GM18907 (cell line): ENCODE data around the gene SH3BP4.
"Not testable (repeated sequence)": the region's sequence is repeated elsewhere in the genome, so short reads cannot be mapped to it uniquely, and the experiment has no call there.

Source experiments
- ATAC-seq: cut with Tn5 transposase; IDR thresholded peaks from one replicate; pipeline ENCODE4 v1.9.1; 2021; ENCODE audit warnings: mild to moderate bottlenecking, moderate library complexity; ENCODE audit not compliant: unreplicated experiment

Gene SH3BP4

GRCh38 chr2:235051436-235052260 is 99.8 kb downstream of the SH3BP4 start:
- no peak for ATAC-seq

GRCh38 chr2:235052514-235053354 is 100.9 kb downstream of the SH3BP4 start:
- ATAC-seq, result no peak

DNA sequence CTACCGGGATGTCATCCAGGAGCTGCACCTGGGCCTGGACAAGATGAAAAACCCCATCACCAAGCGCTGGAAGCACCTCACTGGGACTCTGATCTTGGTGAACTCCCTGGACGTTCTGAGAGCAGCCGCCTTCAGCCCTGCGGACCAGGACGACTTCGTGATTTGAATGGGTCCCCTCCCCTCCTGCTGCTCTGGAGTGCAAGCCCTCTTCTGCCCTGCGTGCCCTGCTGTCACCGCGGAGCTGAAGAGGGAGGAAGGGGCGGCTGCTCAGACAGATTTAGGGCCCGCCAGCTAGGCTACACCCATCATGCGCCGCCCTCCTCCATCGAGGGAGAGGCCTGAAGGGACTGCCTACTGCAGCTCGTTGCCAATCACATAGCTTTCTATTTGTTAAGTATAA is 101.8 kb downstream of the SH3BP4 start:
- no peak for ATAC-seq

DNA sequence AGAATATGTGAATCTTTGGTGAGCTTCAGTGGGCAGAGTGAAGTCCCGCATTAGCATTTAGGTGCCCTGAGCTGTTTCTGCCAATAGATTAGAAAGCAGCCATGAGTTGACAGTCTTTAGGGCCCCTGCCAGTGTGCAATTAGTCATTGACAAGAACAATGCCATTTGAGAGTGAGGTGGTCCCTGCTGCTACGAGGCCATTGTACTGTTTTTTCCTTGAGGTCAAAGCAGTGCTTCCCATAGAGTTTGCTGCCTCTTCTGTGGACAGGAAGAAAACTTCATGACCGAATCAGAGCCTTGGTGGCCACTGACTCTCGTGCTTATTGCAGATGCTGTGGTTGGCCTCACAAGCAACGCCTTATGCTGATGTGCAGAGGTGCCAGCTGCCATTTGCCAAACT is 102.7 kb downstream of the SH3BP4 start:
- ATAC-seq, result no peak

DNA sequence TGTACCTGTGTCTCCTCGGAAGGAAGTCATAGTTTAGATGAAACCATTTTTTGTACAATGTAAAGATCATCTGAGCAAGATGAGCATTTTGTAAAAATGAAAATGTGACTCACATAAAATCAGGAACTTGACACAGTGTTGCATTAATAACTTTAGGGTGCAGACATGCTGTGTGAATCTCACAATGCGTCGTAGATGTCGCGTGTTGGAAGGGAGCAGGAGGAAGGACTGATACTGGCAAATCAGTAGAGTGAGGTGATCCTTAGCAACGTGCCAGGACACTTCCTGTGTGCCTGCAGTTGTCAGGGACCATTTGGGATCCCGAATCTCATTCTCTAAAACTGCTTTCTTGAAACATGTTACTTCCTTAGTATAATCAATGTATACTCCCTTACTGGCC is 103.1 kb downstream of the SH3BP4 start:
- no peak for ATAC-seq

- no peak for ATAC-seq
These were observed 104.2 kb downstream of the SH3BP4 start for GRCh38 chr2:235055891-235056516.

DNA sequence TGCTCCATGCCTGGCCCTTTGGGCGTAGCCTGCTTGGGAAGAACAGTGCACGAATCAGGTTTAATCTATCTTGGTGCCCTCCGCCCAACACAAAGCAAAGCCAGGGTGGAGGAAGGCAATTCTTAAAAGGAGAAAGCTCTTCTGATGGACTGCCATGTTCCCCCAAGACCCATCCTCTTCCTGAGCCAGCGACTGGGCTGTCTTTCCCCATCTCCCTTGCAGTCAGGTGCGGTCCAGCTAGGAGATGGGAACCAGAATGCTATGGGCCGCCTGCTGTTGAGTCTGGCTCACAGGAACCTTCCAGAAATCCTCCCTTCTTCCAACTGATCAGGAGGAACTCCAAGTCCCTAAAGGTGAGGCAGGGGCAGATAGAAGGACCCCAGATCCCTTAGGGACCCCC is 105.0 kb downstream of the SH3BP4 start:
- no peak for ATAC-seq

DNA sequence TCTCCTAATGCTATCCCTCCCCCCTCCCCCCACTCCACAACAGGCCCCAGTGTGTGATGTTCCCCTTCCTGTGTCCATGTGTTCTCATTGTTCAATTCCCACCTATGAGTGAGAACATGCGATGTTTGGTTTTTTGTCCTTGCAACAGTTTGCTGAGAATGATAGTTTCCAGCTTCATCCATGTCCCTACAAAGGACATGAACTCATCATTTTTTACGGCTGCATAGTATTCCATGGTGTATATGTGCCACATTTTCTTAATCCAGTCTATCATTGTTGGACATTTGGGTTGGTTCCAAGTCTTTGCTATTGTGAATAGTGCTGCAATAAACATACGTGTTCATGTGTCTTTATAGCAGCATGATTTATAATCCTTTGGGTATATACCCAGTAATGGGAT is 105.8 kb downstream of the SH3BP4 start:
- ATAC-seq, result not testable (repeated sequence)

GRCh38 chr2:235059161-235059560 is 107.3 kb downstream of the SH3BP4 start:
- no peak for ATAC-seq

GRCh38 chr2:235061656-235062055 is 109.8 kb downstream of the SH3BP4 start:
- no peak for ATAC-seq

- no peak for ATAC-seq
These were observed 111.7 kb downstream of the SH3BP4 start for GRCh38 chr2:235063471-235063961.

DNA sequence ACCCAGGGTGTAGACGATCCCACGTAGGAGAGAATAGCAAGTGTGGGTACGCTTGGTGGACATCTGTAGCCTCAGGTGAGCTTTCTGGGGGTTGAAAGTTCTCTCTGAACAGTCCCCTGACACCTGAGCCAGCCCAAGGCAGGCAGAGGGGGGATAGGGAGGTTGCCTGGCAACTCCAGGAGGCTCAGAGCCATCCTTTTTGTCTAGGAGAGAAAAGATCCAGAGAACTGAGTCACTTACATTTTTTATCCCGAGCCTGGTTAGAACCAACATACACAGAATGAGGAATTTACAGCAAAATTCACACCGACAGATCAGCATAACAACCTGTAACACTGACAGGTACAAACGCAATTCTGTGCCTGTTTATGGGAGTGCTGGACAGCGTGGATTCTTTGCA is 113.2 kb downstream of the SH3BP4 start:
- no peak for ATAC-seq

DNA sequence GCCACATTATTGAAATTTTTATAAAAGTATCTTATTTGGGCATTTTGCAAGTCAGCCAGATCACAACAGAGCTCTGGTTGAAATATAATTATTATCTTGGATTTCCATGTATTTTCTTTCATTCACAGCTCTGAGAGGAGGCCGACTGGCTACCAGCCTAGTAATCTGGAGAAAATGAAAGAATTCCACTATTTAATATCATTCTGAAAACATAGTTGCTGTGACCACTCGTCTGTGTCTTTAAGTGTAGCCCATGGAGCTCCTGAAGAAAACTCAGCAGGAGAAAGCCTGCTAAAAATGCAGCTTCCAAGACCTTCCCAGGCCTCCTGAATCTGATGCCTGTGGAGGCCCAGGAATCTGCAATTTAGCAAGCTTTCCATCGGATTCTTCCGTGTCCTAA is 114.7 kb downstream of the SH3BP4 start:
- ATAC-seq, result no peak

DNA sequence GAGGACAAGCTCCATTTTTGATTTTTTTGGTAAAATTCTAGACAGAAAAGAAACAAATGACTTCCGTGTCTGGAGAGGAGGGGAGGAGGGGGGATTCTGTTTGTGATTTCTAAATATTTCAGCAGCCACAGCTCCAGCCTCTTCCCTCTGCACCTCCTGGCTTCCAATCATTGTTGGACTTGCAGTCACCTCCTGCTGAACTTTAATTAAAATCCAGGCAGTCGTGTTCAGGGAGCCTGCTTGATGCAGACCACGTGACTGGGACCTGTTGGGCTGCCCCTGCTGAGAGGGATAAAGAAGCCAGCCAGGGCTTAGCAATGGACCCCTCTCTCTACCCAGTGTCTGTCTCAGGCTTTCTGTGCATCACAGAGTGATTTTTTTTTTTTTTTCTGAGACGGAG is 115.1 kb downstream of the SH3BP4 start:
- no peak for ATAC-seq

DNA sequence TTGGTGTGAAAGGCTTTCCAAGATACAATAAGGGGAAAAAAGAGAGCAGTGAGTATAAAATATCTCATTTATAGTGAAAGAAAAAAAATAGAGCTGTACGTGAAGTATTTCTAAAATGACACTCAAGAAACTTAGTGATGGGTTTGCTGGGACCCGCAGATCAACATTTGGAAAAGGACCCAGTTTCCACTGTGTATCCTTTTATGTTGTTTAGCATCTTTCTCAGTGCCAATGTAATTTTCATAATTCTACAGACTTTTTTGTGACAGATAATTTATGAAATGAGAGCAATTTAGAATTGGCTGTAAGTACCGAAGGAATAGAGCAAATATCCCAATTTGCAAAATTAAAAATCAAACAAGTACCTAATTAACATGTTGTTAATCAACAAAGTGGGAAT is 116.9 kb downstream of the SH3BP4 start:
- ATAC-seq, result no peak

DNA sequence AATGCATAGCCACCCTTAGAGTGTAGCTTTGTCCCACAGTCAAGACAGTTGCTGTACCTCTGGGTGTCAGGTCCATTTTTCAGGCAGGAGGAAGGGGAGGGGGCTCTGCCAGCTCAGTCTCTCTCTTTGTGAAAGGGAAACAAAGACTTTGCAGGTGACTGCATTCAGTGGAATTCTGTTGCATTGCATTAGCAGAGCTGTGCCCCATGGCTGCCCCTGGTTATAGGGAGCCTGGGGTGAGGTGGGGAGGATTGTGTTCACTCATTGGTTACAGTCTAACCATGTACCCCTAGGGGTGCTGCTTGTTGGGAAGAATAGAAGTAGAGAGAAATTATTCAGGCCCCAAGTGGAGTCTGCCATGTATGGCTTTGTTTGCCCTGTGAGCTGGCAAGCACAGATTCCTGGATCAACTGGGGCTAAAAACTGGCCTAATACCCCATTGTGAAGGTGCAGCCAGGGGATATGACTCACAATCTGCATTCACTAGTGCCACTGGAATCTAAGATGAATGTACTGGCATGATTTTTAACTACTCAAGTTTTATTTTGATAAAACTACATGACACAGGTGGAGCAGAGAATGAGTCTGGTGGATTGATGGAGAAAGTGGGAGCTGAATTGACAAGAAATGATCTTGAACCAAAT is 118.4 kb downstream of the SH3BP4 start:
- ATAC-seq, result no peak

GRCh38 chr2:235073868-235074413 is 122.1 kb downstream of the SH3BP4 start:
- no peak for ATAC-seq

DNA sequence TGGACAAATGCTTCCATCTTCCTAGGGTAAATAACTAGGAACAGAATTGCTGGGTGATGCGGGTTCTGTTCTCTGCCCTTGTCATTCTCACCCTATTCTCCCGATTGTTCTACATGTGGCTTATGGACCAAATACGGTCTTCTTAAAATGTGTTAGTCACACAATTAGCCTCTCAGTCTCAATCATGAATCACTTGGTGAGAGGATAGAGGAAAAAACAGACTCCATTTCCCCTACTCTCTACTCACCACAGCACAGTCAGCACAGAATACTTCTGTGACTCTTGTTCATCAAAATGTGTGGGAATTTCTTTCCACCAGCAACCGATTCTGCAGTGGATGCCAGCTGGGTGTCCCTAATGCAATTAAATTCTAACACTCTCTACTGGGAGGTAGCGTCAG is 125.2 kb downstream of the SH3BP4 start:
- no peak for ATAC-seq

- ATAC-seq, result no peak
These were observed 126.4 kb downstream of the SH3BP4 start for GRCh38 chr2:235078182-235078581.

GRCh38 chr2:235078914-235079472 is 127.2 kb downstream of the SH3BP4 start:
- no peak for ATAC-seq
